Measurements from ENCODE around the gene ZNF579. TPM values are rescaled to one million over a fixed set of nuclear protein-coding genes. Genes with fewer than 3 reads are reported as not detected.

Gene ZNF579
- total and polyA plus RNA-seq, 2 of the 8 experiments (the other 6 are each of a cell fraction or from before 2014, with no cell fraction given) = 10.0 to 18.9 TPM

DNA sequence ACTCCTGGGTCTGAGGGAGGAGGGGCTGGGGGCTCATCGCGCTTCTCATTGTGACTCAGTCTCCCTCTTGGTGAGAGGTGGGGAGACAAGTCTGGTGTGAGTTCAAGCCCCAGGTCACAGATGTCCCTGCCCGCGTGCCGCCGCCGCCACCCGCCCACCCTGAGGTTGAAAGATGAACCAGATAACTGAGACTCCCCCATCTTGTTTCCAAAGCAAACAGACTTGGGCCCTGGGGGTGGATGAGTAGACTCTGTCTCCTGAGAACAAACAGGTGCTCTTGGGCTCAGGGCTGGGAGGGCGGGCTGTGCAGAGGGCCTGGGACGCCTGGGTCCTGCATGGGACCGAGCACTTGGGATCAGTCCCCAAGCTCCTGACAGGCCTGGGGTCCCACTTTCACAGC, 44.3 kb downstream of the ZNF579 start:
- Histone ChIP-seq H2BK120ac (replicated peaks; ENCODE audit: low read depth, low read length) (no peak overlapping the region), H3K27me3 (replicated peaks in 1 of 4; ENCODE audit: control insufficient read depth in 3 of 4, extremely low read depth in 1 of 4, insufficient read depth in 3 of 4, low read length in 3 of 4) (no peaks in the 10 kb centered on the region; a peak in 2 of 7 replicates), H3K79me1 (ENCODE audit: low read depth, low read length) (no peaks in the 10 kb centered on the region), H3K23me2 (ENCODE audit: low read depth, low read length) (peaks cover 2% of the 10 kb centered on the region; the same call in 1 of the 2 replicates), H3K27ac (ENCODE audit: low read depth, low read length) (no peak overlapping the region), H4K91ac (replicated peaks; ENCODE audit: insufficient read length, low read length) (no peak overlapping the region), H3K4me3 (ENCODE audit: extremely low read depth in 1 of 4, insufficient read depth in 2 of 4, low read depth in 3 of 4, low read length in 4 of 4) (no peak overlapping the region; a peak in 1 of 8 replicates), H3K56ac (replicated peaks; ENCODE audit: insufficient read length, low read depth, low read length) (no peak overlapping the region), H3K18ac (ENCODE audit: extremely low read depth, low read length) (no peak overlapping the region), H3K9me3 (ENCODE audit: insufficient read depth in 2 of 2, low read depth in 1 of 2, low read length in 1 of 2) (no peaks in the 10 kb centered on the region), H3K4ac (replicated peaks; ENCODE audit: insufficient read length, low read depth, low read length) (no peak overlapping the region), H2AK5ac (ENCODE audit: low read depth, low read length) (no peak overlapping the region), H3K14ac (ENCODE audit: insufficient read length) (no peak overlapping the region), H3K9ac (replicated peaks in 1 of 4; ENCODE audit: extremely low read depth in 1 of 4, low read depth in 3 of 4, low read length in 3 of 4) (no peak overlapping the region), H4K20me1 (replicated peaks in 1 of 2; ENCODE audit: control insufficient read depth in 1 of 2, insufficient read depth in 2 of 2, low read length in 2 of 2) (peaks cover 0 to 1% of the 10 kb centered on the region in 2 experiments), H4K5ac (ENCODE audit: insufficient read length, low read depth, low read length) (no peak overlapping the region), H2BK12ac (ENCODE audit: low read depth, low read length) (no peak overlapping the region), H2AFZ (ENCODE audit: low read length) (no peak overlapping the region), H3K36me3 (ENCODE audit: control insufficient read depth in 2 of 4, insufficient read depth in 4 of 4, low read length in 3 of 4) (no peaks in the 10 kb centered on the region; a peak in 1 of 8 replicates), H3K79me2 (ENCODE audit: control insufficient read depth in 1 of 2, insufficient read depth in 2 of 2, low read length in 2 of 2) (no peaks in the 10 kb centered on the region), H3K23ac (ENCODE audit: insufficient read length) (no peak overlapping the region), H3K4me2 (ENCODE audit: insufficient read depth in 1 of 2, low read depth in 2 of 2, low read length in 2 of 2) (peak overlapping the region; percentile 39 to 76; a peak in 3 of 4 replicates), H2BK15ac (ENCODE audit: low read length) (no peak overlapping the region), H2BK20ac (ENCODE audit: low read length) (no peak overlapping the region), H3K4me1 (replicated peaks in 1 of 4; ENCODE audit: control insufficient read depth in 3 of 4, insufficient read depth in 4 of 4, low read length in 3 of 4) (peaks cover 0 to 17% (median 5%) of the 10 kb centered on the region in 4 experiments; a peak in 4 of 7 replicates), H4K8ac (ENCODE audit: extremely low read depth, insufficient read depth, low read length) (no peak overlapping the region), H2BK5ac (ENCODE audit: low read depth, low read length) (no peak overlapping the region)
- 96% methylated on average over 6 of the region's 11 CpGs; no CpG with 5 or more reads in 1 of the 2 experiments for WGBS, 2 experiments (ENCODE audit: extremely low coverage in 1 of 2, insufficient coverage in 1 of 2, insufficient read length in 1 of 2, insufficient replicate concordance in 2 of 2, low coverage in 1 of 2, low lambda C conversion rate in 2 of 2, missing lambda C conversion rate in 1 of 2)
- no peak for DNase-seq (ENCODE audit: low read depth in 1 of 2, low spot score in 2 of 2)
- CTCF ChIA-PET (ENCODE audit: partially characterized antibody) = interaction anchor here (0.9 to 1.2 kb wide), 3 partner anchors 13 to 24 kb away, joined by 3 to 6 read pairs (median 3); no protein-coding TSS in a partner anchor
- POLR2A ChIA-PET (ENCODE audit: partially characterized antibody) = interaction anchor here (1.5 to 1.7 kb wide), 3 partner anchors 11 to 65 kb away, joined by 3 to 6 read pairs (median 4); no protein-coding TSS in a partner anchor
- FAIRE-seq = no peak
- TF ChIP-seq NRF1 (IDR thresholded peaks at IDR 0.05; ENCODE audit: low read depth, low read length) = no peak
- no peak for TF ChIP-seq SIX5 (IDR thresholded peaks at IDR 0.05; ENCODE audit: low read depth, low read length)
- no peak for TF ChIP-seq TAF7 (optimal IDR thresholded peaks at IDR 0.05; ENCODE audit: borderline replicate concordance, low read depth, low read length)

All from H1 (cell line).